Fibroblast of the aortic adventitia (primary cell): Measurements from ENCODE around the gene CYP4V2. TPM values are rescaled to one million over a fixed set of nuclear protein-coding genes. Genes with fewer than 3 reads are reported as not detected.

ENCODE experiments used
- DNase-seq: peaks from one replicate; pipeline ENCODE4 v3.0.0-alpha.2; 2010; ENCODE audit warnings: low read depth
- H3K4me3 ChIP-seq: 2 replicates; pipeline ENCODE4 v1.5.1; 2011; ENCODE audit warnings: low read depth, mild to moderate bottlenecking, control low read depth, low read length, moderate library complexity
- total RNA-seq: library from RNA; depleted of rRNA; stranded (reverse); fragments of >200 nt; gene quantifications from 2 replicates; pipeline ENCODE4 v1.2.3, GENCODE V29; 2012; ENCODE audit warnings: low replicate concordance
- TF ChIP-seq, protein P1 (sequence below): IDR thresholded peaks from 2 replicates; pipeline ENCODE4 v1.5.1; 2011; ENCODE audit warnings: mild to moderate bottlenecking, low read length, control low read depth, inconsistent platforms; ENCODE audit not compliant: insufficient read depth

CYP4V2 gene
- total RNA-seq, 1 donor = 40.4 TPM

- no peak for DNase-seq
- TF ChIP-seq, protein P1, sequence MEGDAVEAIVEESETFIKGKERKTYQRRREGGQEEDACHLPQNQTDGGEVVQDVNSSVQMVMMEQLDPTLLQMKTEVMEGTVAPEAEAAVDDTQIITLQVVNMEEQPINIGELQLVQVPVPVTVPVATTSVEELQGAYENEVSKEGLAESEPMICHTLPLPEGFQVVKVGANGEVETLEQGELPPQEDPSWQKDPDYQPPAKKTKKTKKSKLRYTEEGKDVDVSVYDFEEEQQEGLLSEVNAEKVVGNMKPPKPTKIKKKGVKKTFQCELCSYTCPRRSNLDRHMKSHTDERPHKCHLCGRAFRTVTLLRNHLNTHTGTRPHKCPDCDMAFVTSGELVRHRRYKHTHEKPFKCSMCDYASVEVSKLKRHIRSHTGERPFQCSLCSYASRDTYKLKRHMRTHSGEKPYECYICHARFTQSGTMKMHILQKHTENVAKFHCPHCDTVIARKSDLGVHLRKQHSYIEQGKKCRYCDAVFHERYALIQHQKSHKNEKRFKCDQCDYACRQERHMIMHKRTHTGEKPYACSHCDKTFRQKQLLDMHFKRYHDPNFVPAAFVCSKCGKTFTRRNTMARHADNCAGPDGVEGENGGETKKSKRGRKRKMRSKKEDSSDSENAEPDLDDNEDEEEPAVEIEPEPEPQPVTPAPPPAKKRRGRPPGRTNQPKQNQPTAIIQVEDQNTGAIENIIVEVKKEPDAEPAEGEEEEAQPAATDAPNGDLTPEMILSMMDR = no peak
- no peak overlapping the region for H3K4me3 ChIP-seq
Observed at GRCh38 chr4:186166852-186167512, 24.4 kb upstream of the CYP4V2 start.

DNA sequence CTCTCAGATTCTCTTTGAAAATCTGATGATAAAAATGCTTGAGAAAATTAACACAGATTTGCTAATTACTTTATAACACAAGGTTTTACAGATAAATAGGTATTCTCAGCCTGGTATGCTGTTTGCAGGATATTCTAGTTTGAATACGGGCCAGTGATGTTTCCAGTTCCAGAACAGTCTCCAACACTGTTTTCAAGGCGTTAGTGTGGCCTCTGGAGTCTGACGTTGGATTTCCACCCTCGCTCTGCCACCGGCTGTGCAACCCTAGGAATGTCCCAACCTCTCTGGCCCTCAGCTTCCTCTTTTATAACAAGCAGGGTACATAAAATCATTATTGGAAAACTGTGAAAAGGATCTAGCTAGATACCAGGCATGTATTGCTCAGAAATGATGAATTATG, 23.8 kb upstream of the CYP4V2 start:
- H3K4me3 ChIP-seq = no peak overlapping the region
- no peak for DNase-seq
- TF ChIP-seq, protein P1 = no peak

GRCh38 chr4:186168750-186169149, 22.6 kb upstream of the CYP4V2 start:
- TF ChIP-seq, protein P1 = no peak
- no peak overlapping the region for H3K4me3 ChIP-seq
- no peak for DNase-seq

DNA sequence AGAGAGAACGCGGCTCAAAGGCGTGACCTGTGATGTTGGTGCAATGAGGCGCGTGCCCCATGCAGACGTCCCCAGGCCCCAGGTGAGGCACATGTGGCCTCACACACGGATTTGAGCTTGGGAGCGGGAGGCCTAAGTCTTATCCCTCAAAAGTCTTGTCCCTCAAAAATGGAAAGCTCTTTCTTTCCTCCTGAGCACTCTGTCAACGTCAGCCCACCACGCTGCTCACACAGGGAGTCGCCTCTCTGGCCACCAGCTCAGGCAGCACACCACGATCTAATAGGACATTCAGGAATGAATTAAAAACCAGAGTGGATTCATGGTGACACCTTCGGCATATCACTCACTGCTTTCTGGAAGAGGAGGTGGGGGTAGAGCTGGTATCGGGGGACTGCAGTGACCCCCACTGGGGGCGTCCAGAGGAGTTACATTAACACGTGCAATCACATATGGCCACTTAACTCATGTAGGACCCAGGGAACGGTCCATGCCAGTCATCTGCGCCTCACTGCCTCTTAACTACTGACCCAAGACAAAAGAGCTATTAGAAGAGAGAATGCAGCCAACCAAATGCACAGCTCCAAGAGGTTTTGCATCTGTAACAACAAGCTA, 21.9 kb upstream of the CYP4V2 start:
- TF ChIP-seq, protein P1 = no peak
- DNase-seq = no peak
- no peak overlapping the region for H3K4me3 ChIP-seq

GRCh38 chr4:186169945-186170802, 21.2 kb upstream of the CYP4V2 start:
- H3K4me3 ChIP-seq = no peak overlapping the region
- no peak for DNase-seq
- TF ChIP-seq, protein P1 = peak; percentile 7

DNA sequence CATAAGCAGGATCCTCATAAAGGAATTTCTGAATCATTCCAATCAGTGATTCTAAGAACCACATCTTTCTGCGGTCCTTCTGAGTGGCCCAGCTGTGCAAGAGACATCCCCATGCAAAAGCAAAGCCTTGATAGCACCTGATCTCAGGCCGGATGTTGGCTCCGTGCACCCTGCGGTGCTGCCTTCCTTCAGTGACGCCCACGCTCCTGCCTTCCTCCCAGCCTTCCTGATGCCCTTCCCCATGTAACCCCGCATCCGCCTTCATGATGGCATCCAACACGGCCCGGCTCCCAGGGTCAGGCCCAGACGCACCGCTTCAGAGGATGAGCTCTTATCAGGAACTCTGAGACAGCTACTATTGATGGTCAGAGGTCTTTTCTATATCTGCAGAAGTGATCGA, 20.4 kb upstream of the CYP4V2 start:
- H3K4me3 ChIP-seq = no peak overlapping the region
- no peak for DNase-seq
- TF ChIP-seq, protein P1 = no peak
